Esophagus muscularis mucosa (tissue), 4 donors: ENCODE data around the gene EPHA4. TPM values are rescaled to one million over a fixed set of nuclear protein-coding genes. Genes with fewer than 3 reads are reported as not detected.

ENCODE experiments used
- DNase-seq: peaks from one replicate; pipeline ENCODE4 v3.0.0-alpha.2; 2017; ENCODE audit errors: extremely low spot score
- H3K27ac ChIP-seq, 4 donors: fragments of 200-600 bp; sonication (generic); replicated peaks in 1 of 4; 1 replicate in 3 of 4; 2 replicates in 1 of 4; pipeline ENCODE4 v1.5.1; 2016 to 2019; ENCODE audit warnings: mild to moderate bottlenecking in 1 of 4
- H3K27me3 ChIP-seq, 4 donors: fragments of 200-600 bp; sonication (generic); one replicate each; pipeline versions ENCODE4 v1.5.1 to v1.6.0; 2016 to 2019
- H3K36me3 ChIP-seq, 4 donors: fragments of 200-600 bp; sonication (generic); one replicate each; pipeline ENCODE4 v1.5.1; 2016 to 2019
- H3K4me1 ChIP-seq, 4 donors: fragments of 200-600 bp; sonication (generic); one replicate each; pipeline ENCODE4 v1.5.1; 2016 to 2019
- H3K4me3 ChIP-seq, 4 donors: fragments of 200-600 bp; sonication (generic); 1 replicate in 2 of 4; 2 replicates in 2 of 4; pipeline ENCODE4 v1.5.1; 2016 to 2019; ENCODE audit warnings: mild to moderate bottlenecking in 4 of 4, moderate library complexity in 1 of 4
- H3K9me3 ChIP-seq, 4 donors: fragments of 200-600 bp; sonication (generic); 1 replicate in 3 of 4; 2 replicates in 1 of 4; pipeline ENCODE4 v1.5.1; 2016 to 2019
- EP300 ChIP-seq: sonication (generic); formaldehyde crosslinking; IDR thresholded peaks from one replicate; pipeline ENCODE4 v1.6.1; 2017; ENCODE audit warnings: antibody characterized with exemption
- POLR2A ChIP-seq: fragments of 450-650 bp; IDR thresholded peaks from one replicate; pipeline ENCODE4 v1.6.1; 2017; ENCODE audit warnings: antibody characterized with exemption, moderate library complexity, mild to moderate bottlenecking, low read depth
- POLR2AphosphoS5 ChIP-seq, 2 donors: sonication (generic); formaldehyde crosslinking; IDR thresholded peaks; one replicate each; pipeline ENCODE4 v1.6.1; 2017; ENCODE audit warnings: antibody characterized with exemption in 2 of 2
- WGBS: methylation state at CpG from one replicate; pipeline ENCODE4 v1.1.5; 2018; 5-methylcytosine and 5-hydroxymethylcytosine counted together
- intact Hi-C: fragments of 100-400 bp; cut with DNase I; formaldehyde crosslinking; loops from one replicate; pipeline ENCODE4 v1.15.1; 2023
- total RNA-seq, 4 donors: library from RNA; depleted of rRNA; stranded (reverse); fragments of >200 nt; gene quantifications; one replicate each; pipeline versions ENCODE4 v1.1.0 to v1.2.1, GENCODE V29; 2016
- TF ChIP-seq, protein P1 (sequence below), 3 experiments: fragments of 200-600 bp in 2 of 3; fragments of 450-650 bp in 1 of 3; sonication (generic) in 2 of 3; IDR thresholded peaks; one replicate each; pipeline ENCODE4 v1.5.1; 2017 to 2019; ENCODE audit warnings: antibody characterized with exemption in 3 of 3, mild to moderate bottlenecking in 2 of 3, moderate library complexity in 1 of 3

EPHA4 gene
- total RNA-seq, 4 donors from 2014 or later: 15.4 to 25.9 (median 20.2) TPM

DNA sequence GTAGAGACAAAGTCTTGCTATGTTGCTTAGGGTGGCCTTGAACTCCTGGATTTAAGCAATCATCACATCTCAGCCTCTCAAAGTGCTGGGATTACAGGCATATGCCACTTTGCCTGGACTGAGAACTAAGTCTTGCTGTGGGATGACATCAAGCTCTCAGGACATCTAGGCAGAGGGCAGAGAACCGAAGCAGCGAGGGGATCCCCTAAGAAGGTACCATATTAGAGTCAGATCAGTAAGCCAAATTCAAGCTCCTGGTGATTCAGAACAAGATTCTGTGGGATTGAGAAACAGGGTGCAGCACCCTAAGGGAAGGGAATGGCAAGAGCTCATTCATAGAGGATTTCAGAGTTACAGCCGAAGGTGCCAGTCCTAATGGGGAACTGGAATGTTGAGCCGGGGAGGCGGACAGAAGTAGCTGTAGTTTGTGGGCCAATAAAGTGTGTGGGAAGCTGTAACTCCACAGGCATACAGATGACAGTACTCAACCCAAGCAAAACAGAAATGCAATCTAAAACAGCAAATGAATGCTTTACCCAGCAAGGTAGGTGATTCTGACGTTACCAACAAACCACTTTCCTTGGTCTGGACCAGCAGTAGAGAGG lies 30.9 kb downstream of the EPHA4 start:
- Histone ChIP-seq H3K4me1 (no peaks in the 10 kb centered on the region), H3K27me3 (no peaks in the 10 kb centered on the region), H3K27ac (no peak overlapping the region), H3K4me3 (no peak overlapping the region), H3K9me3 (no peaks in the 10 kb centered on the region), H3K36me3 (no peaks in the 10 kb centered on the region)
- TF ChIP-seq, protein P1, sequence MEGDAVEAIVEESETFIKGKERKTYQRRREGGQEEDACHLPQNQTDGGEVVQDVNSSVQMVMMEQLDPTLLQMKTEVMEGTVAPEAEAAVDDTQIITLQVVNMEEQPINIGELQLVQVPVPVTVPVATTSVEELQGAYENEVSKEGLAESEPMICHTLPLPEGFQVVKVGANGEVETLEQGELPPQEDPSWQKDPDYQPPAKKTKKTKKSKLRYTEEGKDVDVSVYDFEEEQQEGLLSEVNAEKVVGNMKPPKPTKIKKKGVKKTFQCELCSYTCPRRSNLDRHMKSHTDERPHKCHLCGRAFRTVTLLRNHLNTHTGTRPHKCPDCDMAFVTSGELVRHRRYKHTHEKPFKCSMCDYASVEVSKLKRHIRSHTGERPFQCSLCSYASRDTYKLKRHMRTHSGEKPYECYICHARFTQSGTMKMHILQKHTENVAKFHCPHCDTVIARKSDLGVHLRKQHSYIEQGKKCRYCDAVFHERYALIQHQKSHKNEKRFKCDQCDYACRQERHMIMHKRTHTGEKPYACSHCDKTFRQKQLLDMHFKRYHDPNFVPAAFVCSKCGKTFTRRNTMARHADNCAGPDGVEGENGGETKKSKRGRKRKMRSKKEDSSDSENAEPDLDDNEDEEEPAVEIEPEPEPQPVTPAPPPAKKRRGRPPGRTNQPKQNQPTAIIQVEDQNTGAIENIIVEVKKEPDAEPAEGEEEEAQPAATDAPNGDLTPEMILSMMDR (IDR thresholded peaks at IDR 0.05): no peak
- TF ChIP-seq POLR2AphosphoS5 (IDR thresholded peaks at IDR 0.05) (no peak), EP300 (no peak), POLR2A (no peak)
- 94% methylated on average over 6 of the region's 6 CpGs for WGBS
- intact Hi-C loops: no loop called here
- peak; percentile 72 for DNase-seq

GRCh38 chr2:221539246-221539645 lies 32.9 kb downstream of the EPHA4 start:
- Histone ChIP-seq H3K27ac (no peak overlapping the region), H3K27me3 (no peaks in the 10 kb centered on the region), H3K9me3 (no peaks in the 10 kb centered on the region), H3K4me3 (no peak overlapping the region), H3K4me1 (peaks cover 0 to under 1% (median 0%) of the 10 kb centered on the region in 4 donors), H3K36me3 (no peaks in the 10 kb centered on the region)
- 92% methylated on average over 4 of the region's 4 CpGs for WGBS
- TF ChIP-seq POLR2AphosphoS5 (IDR thresholded peaks at IDR 0.05) (no peak), EP300 (no peak), POLR2A (no peak)
- TF ChIP-seq, protein P1 (IDR thresholded peaks at IDR 0.05): no peak
- no peak for DNase-seq
- intact Hi-C loops: no loop called here

DNA sequence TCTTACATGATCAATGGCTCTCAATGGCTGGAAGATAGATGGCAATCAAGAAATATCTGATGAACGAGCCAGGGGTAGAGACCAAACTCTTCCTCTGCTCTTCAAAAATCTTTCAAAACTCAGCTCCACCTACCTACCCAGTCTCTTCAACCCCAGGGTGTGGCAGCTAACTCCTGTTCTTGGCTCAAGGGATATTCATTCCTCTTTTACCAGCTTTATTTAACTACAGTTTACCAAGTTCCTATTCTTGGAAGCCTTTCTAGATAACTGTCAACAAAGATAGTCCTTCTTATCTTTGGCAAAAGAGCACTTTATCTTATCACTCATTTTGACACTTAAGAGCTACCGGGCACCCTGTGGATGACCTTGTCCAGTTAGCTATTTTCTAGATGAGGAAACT lies 36.3 kb downstream of the EPHA4 start:
- no peaks in the 10 kb centered on the region for H3K9me3 ChIP-seq
- no peaks in the 10 kb centered on the region for H3K36me3 ChIP-seq
- H3K4me1 ChIP-seq: peaks cover 1 to 11% (median 10%) of the 10 kb centered on the region in 4 donors
- no peaks in the 10 kb centered on the region for H3K27me3 ChIP-seq
- no peak overlapping the region for H3K4me3 ChIP-seq
- TF ChIP-seq POLR2AphosphoS5 (IDR thresholded peaks at IDR 0.05): no peak
- no peak for TF ChIP-seq POLR2A
- TF ChIP-seq EP300: no peak
- TF ChIP-seq, protein P1 (IDR thresholded peaks at IDR 0.05): no peak
- intact Hi-C loops: no loop called here
- WGBS: 94% methylated on average over 2 of the region's 2 CpGs
- no peak for DNase-seq
- H3K27ac ChIP-seq: no peak overlapping the region

DNA sequence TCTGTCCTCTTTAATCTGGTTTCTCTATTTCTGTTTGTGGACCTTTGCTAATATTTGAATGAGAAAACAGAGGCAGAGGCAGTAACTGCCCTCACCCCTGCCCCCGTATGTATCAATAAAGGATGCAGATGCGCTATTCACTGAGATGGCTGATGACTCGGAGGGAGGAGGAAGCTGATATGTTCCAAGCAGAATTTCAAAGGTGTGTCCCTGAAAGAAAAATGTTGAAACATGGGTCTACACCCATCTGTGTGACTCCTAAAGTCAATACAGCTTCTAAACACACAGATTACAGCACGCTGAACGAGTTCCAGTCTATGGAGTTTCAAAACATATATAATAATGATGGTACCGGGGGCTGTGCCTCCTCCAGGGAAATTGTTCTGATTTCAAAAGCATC lies 38.8 kb downstream of the EPHA4 start:
- 88% methylated on average over 6 of the region's 6 CpGs for WGBS
- H3K27me3 ChIP-seq: no peaks in the 10 kb centered on the region
- H3K36me3 ChIP-seq: no peaks in the 10 kb centered on the region
- H3K4me3 ChIP-seq: no peak overlapping the region
- H3K9me3 ChIP-seq: no peaks in the 10 kb centered on the region
- TF ChIP-seq EP300: no peak
- no peak for TF ChIP-seq POLR2A
- TF ChIP-seq POLR2AphosphoS5 (IDR thresholded peaks at IDR 0.05): no peak
- TF ChIP-seq, protein P1 (IDR thresholded peaks at IDR 0.05): no peak
- peaks cover 11 to 28% (median 17%) of the 10 kb centered on the region in 4 donors for H3K4me1 ChIP-seq
- H3K27ac ChIP-seq: no peak overlapping the region
- DNase-seq: peak; percentile 19
- intact Hi-C loops: no loop called here

GRCh38 chr2:221532641-221533040 lies 39.5 kb downstream of the EPHA4 start:
- H3K27me3 ChIP-seq: no peaks in the 10 kb centered on the region
- H3K36me3 ChIP-seq: no peaks in the 10 kb centered on the region
- 87% methylated on average over 3 of the region's 3 CpGs for WGBS
- no peak overlapping the region for H3K4me3 ChIP-seq
- DNase-seq: peak; percentile 91
- peaks cover 13 to 34% (median 19%) of the 10 kb centered on the region in 4 donors for H3K4me1 ChIP-seq
- H3K9me3 ChIP-seq: no peaks in the 10 kb centered on the region
- H3K27ac ChIP-seq: no peak overlapping the region
- intact Hi-C loops: no loop called here
- TF ChIP-seq POLR2A (no peak), EP300 (no peak), POLR2AphosphoS5 (IDR thresholded peaks at IDR 0.05) (no peak)
- TF ChIP-seq, protein P1 (IDR thresholded peaks at IDR 0.05): no peak
